NCI-H748 (cell line): Measurements from ENCODE around the gene ASS1.

ENCODE experiments used
- DNase-seq: peaks from one replicate; lab custom pipeline; 2025; ENCODE audit not compliant: unreplicated experiment; lab: John Stamatoyannopoulos, UW

ASS1 gene

GRCh38 chr9:130493476-130493875 is 48.7 kb downstream of the ASS1 start:
- no peak for DNase-seq

DNA sequence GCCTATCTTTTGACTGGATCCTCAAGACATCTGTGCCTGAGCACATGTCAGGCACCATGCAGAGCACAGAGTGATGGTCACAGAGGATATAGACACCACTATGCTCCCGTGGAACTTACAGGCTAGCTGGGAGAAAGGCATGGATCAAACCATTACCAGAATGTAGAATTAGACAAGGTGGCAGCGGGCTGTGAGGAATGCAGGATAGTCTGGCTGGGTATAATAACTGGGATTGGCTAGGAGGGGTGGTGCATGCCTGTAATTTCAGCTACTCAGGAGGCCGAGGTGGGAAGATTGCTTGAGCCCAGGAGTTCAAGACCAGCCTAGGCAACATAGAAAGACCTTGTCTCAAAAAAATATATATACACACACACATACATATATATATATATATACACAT is 50.3 kb downstream of the ASS1 start:
- no peak for DNase-seq

GRCh38 chr9:130497139-130497538 is 52.4 kb downstream of the ASS1 start:
- peak; percentile 34 for DNase-seq

DNA sequence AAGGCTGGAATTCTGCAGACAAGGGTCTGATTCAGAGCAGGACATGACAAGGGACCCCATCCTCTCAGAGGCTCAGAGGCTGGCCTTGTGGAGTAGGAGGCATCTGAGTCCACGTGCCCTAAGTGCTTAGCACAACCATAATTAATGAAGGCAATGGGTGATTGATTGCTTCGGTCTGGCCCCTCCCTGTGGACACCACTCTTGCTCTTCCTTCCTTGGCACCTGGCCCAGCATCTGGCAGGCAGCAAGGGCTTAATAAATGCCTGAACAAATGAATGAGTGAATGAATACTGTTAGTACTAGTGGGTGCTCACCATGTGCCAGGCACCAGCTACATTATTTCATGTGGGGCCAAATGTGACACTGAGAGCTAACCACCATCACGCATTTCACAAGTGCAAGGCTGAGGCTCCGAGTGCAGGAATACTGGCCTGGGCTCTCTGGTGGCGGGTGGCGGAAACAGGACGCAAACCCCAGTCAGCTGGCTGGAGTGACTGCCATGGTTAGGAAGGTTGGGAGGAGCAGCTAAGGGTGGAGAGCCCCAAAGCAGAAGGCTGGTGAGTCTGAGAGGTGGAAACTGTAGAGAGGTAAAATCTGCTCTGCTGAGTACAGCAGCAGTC is 53.6 kb downstream of the ASS1 start:
- DNase-seq: peak; percentile 73

GRCh38 chr9:130498918-130499698 is 54.3 kb downstream of the ASS1 start:
- no peak for DNase-seq

DNA sequence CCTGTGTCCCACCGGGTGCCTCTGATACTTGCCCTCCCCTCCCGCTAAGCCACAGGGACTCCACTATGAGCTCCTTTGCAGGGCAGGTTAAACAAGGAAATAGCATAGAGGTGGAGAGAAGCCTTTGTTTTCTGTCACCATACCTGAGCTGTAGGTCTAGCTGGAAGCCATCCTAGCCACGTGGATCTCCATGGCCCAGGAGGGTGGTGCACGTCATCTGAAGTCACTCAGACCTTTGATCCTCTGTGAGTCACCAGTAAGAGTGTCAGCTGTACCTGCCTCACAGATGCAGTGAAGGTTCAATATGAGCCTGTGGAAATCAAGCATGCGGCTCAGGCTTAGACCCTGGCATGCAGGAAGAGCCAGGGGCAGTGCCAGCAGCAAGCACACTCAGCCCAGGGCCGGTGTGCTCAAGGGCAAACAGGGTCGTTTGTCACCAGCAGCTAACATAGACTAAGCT is 55.1 kb downstream of the ASS1 start:
- peak; percentile 45 for DNase-seq

DNA sequence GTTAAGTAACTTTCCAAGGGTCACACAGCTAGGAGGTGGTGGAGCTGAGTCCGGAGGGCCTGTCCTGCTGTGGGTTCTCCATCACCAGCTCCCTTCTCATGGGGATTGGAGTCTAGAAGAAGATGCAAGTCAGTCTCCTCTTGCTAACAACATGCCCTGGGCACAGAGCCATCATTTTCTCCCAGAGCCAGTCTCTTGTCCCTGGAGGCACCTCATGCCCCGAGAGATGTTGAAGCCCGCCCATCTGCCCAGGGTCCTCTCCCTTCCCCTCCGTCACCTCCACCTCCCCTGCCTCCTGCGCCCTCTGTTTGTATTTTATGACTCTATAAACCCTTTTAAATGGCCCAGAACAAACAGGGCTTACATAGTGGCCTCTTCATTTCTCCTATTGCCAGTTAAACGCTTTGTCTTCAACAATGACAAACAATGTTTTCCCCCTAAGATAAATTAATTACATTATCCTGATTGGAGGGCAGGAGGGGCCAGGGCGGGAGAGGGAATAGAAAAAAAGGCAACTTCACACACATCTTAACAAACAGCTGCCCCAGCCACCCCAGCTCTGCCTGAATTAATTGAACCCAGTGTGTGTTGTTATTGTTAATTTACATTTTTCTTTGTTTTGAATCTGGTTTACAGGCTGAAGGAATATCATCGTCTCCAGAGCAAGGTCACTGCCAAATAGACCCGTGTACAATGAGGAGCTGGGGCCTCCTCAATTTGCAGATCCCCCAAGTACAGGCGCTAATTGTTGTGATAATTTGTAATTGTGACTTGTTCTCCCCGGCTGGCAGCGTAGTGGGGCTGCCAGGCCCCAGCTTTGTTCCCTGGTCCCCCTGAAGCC is 55.8 kb downstream of the ASS1 start:
- peak; percentile 96 for DNase-seq

DNA sequence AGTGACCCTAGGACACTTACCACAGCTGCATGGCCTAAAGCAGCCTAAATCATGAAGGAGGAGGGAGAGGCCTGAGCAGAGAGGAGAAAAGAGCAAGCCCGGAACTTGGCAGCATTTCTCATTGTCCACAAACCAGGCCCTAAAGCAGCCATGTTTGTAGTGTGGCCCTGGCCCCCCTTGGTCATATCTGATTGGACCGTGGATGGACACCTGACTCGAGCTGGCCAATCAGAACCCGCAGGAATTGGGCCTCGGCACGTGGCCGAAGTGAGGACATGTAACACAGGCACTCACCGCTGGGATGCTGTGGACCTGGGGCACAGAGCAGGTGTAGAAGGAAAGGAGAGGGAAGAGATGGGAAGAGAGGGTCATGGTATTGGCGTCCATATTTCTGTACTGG is 56.9 kb downstream of the ASS1 start:
- DNase-seq: peak; percentile 48

GRCh38 chr9:130508218-130508617 is 63.5 kb downstream of the ASS1 start:
- DNase-seq: no peak

DNA sequence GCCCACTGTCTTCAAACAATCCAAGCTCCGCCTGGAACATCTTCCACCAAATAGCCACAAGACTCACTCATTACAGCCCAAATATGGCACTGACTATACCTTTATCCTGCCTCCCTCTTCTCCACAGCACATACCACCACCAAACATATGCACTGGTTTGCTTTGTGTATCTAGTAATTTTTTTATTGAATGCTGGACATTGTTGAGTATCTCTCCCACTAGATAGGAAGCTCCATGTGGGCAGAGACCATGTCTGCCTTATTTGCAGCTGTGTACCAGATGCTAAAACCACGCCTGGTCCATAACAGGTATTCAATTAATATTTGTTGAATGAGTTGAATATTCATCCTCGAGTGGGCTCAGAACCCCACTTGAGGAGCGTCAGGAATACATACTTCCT is 67.4 kb downstream of the ASS1 start:
- no peak for DNase-seq

- no peak for DNase-seq
Measured at GRCh38 chr9:130513078-130513477, 68.3 kb downstream of the ASS1 start.

- no peak for DNase-seq
Measured at GRCh38 chr9:130518233-130518632, 73.5 kb downstream of the ASS1 start.

DNA sequence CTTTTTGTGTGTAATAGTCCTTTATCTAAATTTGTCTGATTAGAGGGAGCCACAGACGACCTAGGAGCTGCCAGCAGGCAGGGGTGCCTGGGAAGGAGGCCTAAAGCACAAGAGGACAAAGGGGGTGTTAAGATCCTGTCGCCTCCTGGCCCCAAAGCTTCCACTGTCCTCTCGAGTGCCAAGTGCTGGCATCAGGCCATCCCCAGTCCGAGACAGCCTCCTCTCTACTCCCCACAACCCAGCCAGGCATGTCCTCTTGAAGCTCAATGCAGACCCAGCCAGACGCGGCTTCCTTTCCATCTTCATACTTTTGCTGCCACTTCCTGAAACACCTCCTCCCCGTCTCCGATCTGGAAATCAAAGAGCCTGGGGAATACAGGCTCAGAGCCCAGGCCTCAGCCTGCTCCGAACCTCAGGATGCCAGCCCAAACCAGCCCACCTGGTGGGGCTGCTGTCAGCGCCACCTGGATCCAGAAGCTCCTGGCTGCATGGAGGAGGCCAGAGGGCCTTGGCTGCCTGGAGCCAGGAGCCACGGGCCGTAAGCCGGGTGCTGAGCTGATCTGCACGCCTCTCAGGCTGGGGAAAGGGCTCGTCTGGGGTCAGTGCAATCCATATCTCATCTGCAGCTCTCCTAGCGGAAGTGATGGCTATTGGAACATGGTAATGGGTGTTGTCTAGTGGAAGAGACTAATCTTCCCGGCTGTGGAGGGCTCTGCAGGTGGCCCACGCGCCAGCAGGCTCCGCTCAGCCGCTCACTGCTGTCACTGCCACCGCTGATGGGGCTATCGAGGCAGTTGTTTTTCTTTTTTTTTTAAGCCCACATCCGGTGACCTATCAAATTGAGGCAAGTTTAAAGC is 74.4 kb downstream of the ASS1 start:
- no peak for DNase-seq

DNA sequence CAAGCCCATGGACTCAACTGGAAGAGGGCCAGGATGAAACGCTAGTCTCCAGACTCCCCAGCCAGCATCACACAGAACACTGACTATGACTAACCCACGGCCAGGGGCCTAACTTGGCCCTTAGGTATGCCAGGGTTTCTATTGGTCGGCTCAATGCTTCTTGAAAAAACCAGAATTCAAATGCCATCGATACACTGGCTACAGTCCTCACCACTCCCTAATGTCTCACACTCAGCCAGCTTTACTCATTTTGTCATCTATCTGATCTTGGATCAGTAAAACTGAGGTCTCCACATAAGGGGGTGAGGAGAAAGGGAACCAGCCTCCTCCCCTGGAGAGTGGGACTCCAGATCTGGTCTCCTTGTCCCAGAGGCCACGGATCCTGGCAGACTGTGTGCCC is 75.2 kb downstream of the ASS1 start:
- no peak for DNase-seq

DNA sequence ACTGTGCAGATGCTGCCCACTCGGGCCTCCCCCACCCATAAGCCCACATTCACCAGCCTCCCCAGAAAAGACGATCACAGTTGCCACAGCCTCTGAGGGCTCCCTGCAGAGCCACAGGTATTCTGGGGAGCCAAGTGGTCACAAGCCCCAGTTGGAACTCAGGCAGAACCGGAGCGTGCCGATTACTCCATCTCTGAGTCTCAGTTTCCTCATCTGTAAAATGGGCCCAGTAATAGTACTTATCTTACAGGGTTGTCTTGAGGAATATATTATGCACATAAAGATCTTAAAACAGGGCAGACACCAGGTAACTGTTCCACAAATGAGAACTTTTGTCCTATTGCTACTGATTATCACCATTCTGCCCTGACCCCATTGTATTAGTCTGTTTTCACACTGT is 77.0 kb downstream of the ASS1 start:
- no peak for DNase-seq

GRCh38 chr9:130522233-130522808 is 77.6 kb downstream of the ASS1 start:
- DNase-seq: no peak

DNA sequence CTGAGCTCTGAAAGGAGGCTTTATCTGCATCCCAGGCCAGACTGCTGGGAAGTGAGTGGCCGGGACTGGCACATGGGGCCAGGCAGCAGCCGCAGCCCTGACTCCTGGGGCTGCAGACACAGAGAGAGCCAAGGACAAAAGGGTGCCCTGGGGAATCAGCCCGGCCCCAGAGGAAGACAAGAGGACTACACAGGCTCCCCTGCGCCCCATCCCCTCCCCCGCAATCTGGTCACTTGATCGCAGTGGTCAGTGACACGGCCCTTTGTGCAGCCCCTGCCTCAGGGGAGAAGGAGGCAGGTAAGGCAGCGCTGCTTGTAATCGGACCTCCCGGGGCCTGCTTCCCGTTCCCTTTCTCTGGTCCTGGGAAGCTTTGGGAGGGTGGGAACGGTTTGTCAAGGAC is 79.2 kb downstream of the ASS1 start:
- no peak for DNase-seq

- no peak for DNase-seq
Measured at GRCh38 chr9:130526193-130526853, 81.6 kb downstream of the ASS1 start.

DNA sequence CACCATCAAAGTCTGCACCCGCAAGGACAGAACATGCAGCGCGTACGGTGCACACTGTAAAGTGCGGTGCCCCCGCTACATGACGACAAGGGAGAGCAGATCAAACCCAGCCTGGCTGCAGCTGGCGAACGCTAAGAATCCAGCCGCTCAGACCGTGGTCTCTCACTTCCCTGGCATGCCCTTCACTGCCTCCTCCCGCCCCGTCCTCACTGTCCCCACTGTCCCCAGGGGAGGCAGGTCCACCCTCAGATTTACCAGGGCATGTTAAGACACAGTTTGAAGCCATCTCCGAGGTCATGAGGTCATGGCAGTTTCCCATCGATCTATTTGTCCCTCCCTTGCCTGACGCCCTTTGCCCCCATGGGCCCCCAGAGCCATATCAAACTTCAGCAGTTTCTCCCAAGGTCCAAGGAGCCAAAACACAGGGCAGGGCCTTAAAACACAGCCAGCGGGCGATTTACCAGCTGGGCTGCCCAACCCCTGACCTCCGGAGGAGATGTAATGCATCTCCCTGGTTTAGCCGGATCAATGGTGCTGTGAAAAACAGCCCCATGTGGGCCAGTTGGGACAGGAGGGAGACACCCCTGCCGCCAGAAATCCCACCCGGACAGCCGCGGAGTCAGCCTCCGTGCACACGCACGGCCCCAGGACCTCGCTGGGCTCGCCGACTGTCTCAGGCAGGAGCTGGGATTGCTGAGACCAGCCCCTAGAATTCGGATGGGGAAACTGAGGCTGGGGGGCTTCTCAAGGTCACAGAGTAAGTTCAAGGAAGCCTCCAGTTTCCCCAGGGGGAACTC is 82.3 kb downstream of the ASS1 start:
- no peak for DNase-seq
